GM12878 (cell line): ENCODE results near the gene AKAP8.

Experiments used
- CBFB ChIP-seq: IDR thresholded peaks from 2 replicates; pipeline ENCODE4 v1.6.1; 2016; ENCODE audit warnings: antibody characterized with exemption, low read depth
- CHD2 ChIP-seq: IDR thresholded peaks from 2 replicates; pipeline ENCODE4 v1.6.1; 2011; ENCODE audit warnings: low read depth, low read length, improper control_type of control experiment, borderline replicate concordance
- HDAC2 ChIP-seq: fragments of 200-600 bp; sonication (generic); IDR thresholded peaks from 2 replicates; pipeline ENCODE4 v1.6.1; 2017
- RCOR1 ChIP-seq: conservative IDR thresholded peaks from 2 replicates; pipeline ENCODE4 v1.6.1; 2012; ENCODE audit warnings: low read depth, low read length, improper control_type of control experiment
- SKIL ChIP-seq: fragments of 450-650 bp; IDR thresholded peaks from 2 replicates; pipeline ENCODE4 v1.6.1; 2017; ENCODE audit warnings: mild to moderate bottlenecking, low read depth, inconsistent platforms; ENCODE audit not compliant: poor library complexity, severe bottlenecking
- SREBF2 ChIP-seq: IDR thresholded peaks from 2 replicates; pipeline ENCODE4 v1.6.1; 2012; ENCODE audit warnings: mild to moderate bottlenecking, low read length
- USF1 ChIP-seq: IDR thresholded peaks from 2 replicates; pipeline ENCODE4 v1.6.1; 2011; ENCODE audit warnings: borderline replicate concordance, low read depth, mild to moderate bottlenecking, moderate library complexity, mixed read lengths, low read length; ENCODE audit not compliant: insufficient read depth; ENCODE audit errors: extremely low read length
- YY1 ChIP-seq: IDR thresholded peaks from 2 replicates; pipeline ENCODE4 v1.6.1; 2011; ENCODE audit warnings: low read depth, mild to moderate bottlenecking, low read length
- TF ChIP-seq, protein P1 (sequence below): IDR thresholded peaks from 2 replicates; pipeline ENCODE4 v1.6.1; 2011; ENCODE audit warnings: low read depth, low read length, improper control_type of control experiment, borderline replicate concordance
- TF ChIP-seq, protein P2 (sequence below), 3 experiments: IDR thresholded peaks in 2 of 3; conservative IDR thresholded peaks in 1 of 3; 2 replicates each; pipeline ENCODE4 v1.5.1; 2011; ENCODE audit warnings: low read depth in 3 of 3, low read length in 3 of 3, mild to moderate bottlenecking in 3 of 3, control low read depth in 2 of 3, moderate library complexity in 2 of 3, inconsistent platforms in 1 of 3, mixed read lengths in 1 of 3; ENCODE audit not compliant: control insufficient read depth in 2 of 3, insufficient read depth in 1 of 3; ENCODE audit errors: extremely low read depth in 1 of 3

DNA sequence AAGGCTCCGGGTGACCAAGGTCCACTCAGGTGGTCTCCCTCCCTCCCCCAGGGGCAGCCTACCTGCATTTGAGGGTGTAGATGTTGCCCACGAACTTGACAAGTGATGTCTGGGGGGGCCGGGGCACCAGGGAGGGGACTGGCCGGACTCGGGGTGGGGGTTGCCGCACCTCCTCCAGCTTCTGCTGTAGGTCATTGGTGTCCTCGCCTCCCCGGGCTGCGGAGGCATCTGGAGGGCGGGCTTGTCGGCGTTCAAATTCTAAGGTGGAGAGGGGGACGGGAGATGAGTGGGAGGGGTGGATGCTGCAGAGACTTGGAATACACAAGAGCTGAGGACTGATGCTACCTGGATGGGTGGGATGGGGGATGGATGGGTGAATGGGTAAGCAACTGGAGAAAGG is 44.5 kb upstream of the AKAP8 start:
- TF ChIP-seq RCOR1 (no peak), HDAC2 (no peak), CBFB (no peak), YY1 (no peak), CHD2 (no peak), USF1 (no peak), SKIL (no peak), SREBF2 (no peak)
- TF ChIP-seq, protein P1, sequence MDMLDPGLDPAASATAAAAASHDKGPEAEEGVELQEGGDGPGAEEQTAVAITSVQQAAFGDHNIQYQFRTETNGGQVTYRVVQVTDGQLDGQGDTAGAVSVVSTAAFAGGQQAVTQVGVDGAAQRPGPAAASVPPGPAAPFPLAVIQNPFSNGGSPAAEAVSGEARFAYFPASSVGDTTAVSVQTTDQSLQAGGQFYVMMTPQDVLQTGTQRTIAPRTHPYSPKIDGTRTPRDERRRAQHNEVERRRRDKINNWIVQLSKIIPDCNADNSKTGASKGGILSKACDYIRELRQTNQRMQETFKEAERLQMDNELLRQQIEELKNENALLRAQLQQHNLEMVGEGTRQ, result no peak
- TF ChIP-seq, protein P2, sequence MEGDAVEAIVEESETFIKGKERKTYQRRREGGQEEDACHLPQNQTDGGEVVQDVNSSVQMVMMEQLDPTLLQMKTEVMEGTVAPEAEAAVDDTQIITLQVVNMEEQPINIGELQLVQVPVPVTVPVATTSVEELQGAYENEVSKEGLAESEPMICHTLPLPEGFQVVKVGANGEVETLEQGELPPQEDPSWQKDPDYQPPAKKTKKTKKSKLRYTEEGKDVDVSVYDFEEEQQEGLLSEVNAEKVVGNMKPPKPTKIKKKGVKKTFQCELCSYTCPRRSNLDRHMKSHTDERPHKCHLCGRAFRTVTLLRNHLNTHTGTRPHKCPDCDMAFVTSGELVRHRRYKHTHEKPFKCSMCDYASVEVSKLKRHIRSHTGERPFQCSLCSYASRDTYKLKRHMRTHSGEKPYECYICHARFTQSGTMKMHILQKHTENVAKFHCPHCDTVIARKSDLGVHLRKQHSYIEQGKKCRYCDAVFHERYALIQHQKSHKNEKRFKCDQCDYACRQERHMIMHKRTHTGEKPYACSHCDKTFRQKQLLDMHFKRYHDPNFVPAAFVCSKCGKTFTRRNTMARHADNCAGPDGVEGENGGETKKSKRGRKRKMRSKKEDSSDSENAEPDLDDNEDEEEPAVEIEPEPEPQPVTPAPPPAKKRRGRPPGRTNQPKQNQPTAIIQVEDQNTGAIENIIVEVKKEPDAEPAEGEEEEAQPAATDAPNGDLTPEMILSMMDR (IDR thresholded peaks at IDR 0.05 in 2 of 3, conservative IDR thresholded peaks at IDR 0.05 in 1 of 3; ENCODE audit: control insufficient read depth in 2 of 3, extremely low read depth in 1 of 3, insufficient read depth in 1 of 3, low read depth in 3 of 3, low read length in 3 of 3), result no peak
